ENCODE data around the gene ZNF883.
"Not testable (repeated sequence)": the region's sequence is repeated elsewhere in the genome, so short reads cannot be mapped to it uniquely, and the experiment has no call there.

ZNF883 gene

GRCh38 chr9:113011911-113012381 is at the start of gene ZNF883:
TSS of gene ZNF883 (minus strand) at chr9:113012192.
- Mint-ChIP-seq H3K27ac (peak within 1 kb of the TSS in 1 of 3 experiments; percentile 13), H3K9me3 (peaks cover 54% of the 10 kb centered on the region), H3K4me3 (peak within 1 kb of the TSS; percentile 88 to 93 (median 92)), H3K36me3 (ENCODE audit: low read depth) (peaks cover 37% of the 10 kb centered on the region), H3K4me1 (peaks cover 4% of the 10 kb centered on the region), H3K27me3 (ENCODE audit: low read depth) (peaks cover under 1% of the 10 kb centered on the region)
- no peak for TF ChIP-seq CTCF (IDR thresholded peaks at IDR 0.05; ENCODE audit: unreplicated experiment in 3 of 3)

- Mint-ChIP-seq H3K27me3 (ENCODE audit: low read depth) (peaks cover 11% of the 10 kb centered on the region), H3K9me3 (peaks cover 17% of the 10 kb centered on the region)
- H3K4me1 Mint-ChIP-seq; H3K36me3 Mint-ChIP-seq (ENCODE audit: low read depth); H3K4me3 Mint-ChIP-seq; H3K27ac Mint-ChIP-seq: not testable (repeated sequence)
Measured at GRCh38 chr9:113061072-113061850, 49.3 kb upstream of the ZNF883 start.

GRCh38 chr9:113059581-113060284 is 47.7 kb upstream of the ZNF883 start:
- H3K4me3 Mint-ChIP-seq; H3K27ac Mint-ChIP-seq; H3K36me3 Mint-ChIP-seq (ENCODE audit: low read depth); H3K4me1 Mint-ChIP-seq: not testable (repeated sequence)
- Mint-ChIP-seq H3K9me3 (peaks cover 17% of the 10 kb centered on the region), H3K27me3 (ENCODE audit: low read depth) (peaks cover 11% of the 10 kb centered on the region)

- Mint-ChIP-seq H3K4me3 (no peak overlapping the region), H3K27me3 (ENCODE audit: low read depth) (peaks cover 11% of the 10 kb centered on the region), H3K9me3 (peaks cover 17% of the 10 kb centered on the region), H3K27ac (no peak overlapping the region), H3K36me3 (ENCODE audit: low read depth) (peaks cover 9% of the 10 kb centered on the region), H3K4me1 (no peaks in the 10 kb centered on the region)
- no peak for TF ChIP-seq CTCF (IDR thresholded peaks at IDR 0.05; ENCODE audit: unreplicated experiment in 3 of 3)
Measured at GRCh38 chr9:113057193-113057592, 45.2 kb upstream of the ZNF883 start.

GRCh38 chr9:113056191-113057106 is 44.5 kb upstream of the ZNF883 start, which contains the start of gene ZFP37:
TSS of gene ZFP37 (minus strand) at chr9:113056724. CDS start at chr9:113056688, 36 bp downstream.
- no peaks in the 10 kb centered on the region for H3K4me1 Mint-ChIP-seq
- no peak for TF ChIP-seq CTCF (IDR thresholded peaks at IDR 0.05; ENCODE audit: unreplicated experiment in 3 of 3)
- peaks cover 17% of the 10 kb centered on the region for H3K9me3 Mint-ChIP-seq
- H3K27ac Mint-ChIP-seq, result no peak within 1 kb of the TSS
- no peak within 1 kb of the TSS for H3K4me3 Mint-ChIP-seq
- peaks cover 11% of the 10 kb centered on the region for H3K27me3 Mint-ChIP-seq (ENCODE audit: low read depth)
- peaks cover 9% of the 10 kb centered on the region for H3K36me3 Mint-ChIP-seq (ENCODE audit: low read depth)

GRCh38 chr9:113042884-113043657 is 31.1 kb upstream of the ZNF883 start:
- Mint-ChIP-seq H3K36me3 (ENCODE audit: low read depth) (peaks cover 12% of the 10 kb centered on the region), H3K4me3 (no peak overlapping the region), H3K27ac (no peak overlapping the region), H3K4me1 (no peaks in the 10 kb centered on the region), H3K9me3 (peaks cover 86% of the 10 kb centered on the region), H3K27me3 (ENCODE audit: low read depth) (no peaks in the 10 kb centered on the region)
- TF ChIP-seq CTCF (IDR thresholded peaks at IDR 0.05; ENCODE audit: unreplicated experiment in 3 of 3), result no peak
